COR-L47 (cell line): ENCODE results near the gene AGAP1.

Experiments
- DNase-seq: peaks from one replicate; lab custom pipeline; 2025; lab: John Stamatoyannopoulos, UW

AGAP1 gene

DNA sequence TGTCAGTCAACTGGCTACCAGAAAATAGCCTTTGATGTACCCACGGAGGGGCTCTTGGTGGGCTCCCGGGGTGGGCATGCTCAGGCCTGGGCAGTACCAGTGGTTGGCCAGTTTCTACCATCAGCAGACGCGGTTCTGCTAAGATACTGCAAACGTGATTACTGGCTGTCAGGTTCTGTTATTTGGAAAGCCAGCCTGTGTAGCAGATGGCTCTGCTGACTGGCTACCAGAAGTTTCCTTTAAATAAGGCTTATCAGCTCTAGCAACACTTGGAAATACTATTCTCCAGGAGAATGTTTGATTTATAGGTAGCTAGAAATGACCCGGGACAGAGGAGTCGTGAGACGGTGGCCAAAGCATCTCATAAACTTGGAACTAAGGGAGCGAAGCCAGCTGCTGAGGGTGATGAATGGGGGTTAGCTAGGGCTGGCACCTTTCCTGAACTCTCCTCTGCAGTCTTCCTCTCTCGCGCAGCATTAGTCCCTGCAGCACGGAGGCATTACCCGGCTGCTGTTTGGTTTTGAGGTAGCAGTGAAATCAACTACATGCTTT lies 171.9 kb downstream of the AGAP1 start:
- DNase-seq = no peak

DNA sequence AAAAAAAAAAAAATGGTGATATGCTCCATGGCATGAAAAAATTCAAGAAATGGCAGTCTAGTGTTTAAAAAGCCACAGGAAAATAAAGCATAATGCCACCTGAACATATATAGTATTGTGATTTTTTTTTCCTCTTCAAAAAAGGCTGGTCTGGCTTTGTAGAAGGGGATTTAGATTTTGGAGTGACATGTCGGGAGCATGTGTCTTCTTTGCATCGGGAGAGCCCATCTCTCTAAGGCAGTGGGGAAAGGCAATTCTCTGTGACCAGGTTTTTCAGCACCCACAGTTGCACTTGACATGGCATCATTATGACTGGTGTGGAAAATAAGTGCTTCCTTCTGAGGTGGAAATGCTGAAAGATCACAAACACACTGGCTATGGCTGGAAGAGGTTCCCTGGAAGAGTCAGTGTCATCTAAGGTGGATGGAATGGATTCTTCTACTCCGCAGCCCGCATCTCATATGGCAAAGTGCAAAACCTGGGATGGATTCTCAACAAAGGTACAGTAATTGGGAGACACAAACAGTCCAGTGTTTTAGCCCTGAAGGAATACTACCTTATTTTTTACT lies 172.5 kb downstream of the AGAP1 start:
- peak; percentile 36 for DNase-seq

DNA sequence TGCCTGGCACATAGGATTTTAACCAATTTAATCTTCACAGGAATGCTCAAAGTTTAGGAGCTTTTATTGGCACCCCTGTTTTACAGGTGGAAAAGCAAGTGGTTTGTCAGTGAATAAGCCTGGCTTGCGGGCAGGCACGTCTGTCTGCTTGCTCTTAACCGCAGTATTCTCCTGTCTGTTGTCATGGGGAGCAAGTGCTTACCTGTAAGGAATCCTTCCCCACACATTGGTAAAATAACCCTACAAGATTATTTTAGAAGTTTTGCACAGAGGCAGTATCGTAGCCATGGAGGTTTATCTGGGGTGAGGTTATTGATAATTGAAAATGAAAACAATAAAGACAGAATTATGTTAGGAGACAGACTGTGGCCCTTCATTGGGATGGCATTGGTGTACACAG lies 174.9 kb downstream of the AGAP1 start:
- DNase-seq = no peak

DNA sequence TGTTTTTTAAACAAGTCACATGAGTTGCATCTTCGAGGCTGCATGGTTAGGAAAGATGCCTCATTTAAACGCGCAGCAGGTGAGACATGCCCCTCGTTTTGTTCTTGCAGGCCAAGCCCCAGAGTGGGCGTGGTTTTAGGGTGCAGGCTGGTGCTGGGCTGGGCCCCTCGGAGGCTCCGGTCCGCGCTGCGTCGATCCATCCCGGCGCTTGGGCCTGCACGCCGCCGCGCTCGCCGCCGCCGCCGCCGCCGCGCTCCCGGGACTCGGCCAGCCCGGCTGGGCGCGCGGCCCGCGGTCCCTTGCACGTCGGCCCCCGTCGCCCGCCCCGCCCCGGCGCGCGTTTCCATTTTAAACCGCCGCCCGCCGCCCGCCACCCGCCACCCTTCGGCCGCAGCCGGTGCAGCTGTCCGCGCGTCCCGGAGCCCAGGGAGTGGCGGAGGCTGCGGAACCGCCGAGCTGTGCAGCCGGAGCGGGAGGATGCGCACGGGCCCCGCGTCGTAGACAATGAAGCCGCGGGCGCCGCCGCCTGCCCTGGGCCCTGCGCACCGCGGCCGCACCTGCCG lies 175.5 kb downstream of the AGAP1 start:
- DNase-seq = peak; percentile 82

DNA sequence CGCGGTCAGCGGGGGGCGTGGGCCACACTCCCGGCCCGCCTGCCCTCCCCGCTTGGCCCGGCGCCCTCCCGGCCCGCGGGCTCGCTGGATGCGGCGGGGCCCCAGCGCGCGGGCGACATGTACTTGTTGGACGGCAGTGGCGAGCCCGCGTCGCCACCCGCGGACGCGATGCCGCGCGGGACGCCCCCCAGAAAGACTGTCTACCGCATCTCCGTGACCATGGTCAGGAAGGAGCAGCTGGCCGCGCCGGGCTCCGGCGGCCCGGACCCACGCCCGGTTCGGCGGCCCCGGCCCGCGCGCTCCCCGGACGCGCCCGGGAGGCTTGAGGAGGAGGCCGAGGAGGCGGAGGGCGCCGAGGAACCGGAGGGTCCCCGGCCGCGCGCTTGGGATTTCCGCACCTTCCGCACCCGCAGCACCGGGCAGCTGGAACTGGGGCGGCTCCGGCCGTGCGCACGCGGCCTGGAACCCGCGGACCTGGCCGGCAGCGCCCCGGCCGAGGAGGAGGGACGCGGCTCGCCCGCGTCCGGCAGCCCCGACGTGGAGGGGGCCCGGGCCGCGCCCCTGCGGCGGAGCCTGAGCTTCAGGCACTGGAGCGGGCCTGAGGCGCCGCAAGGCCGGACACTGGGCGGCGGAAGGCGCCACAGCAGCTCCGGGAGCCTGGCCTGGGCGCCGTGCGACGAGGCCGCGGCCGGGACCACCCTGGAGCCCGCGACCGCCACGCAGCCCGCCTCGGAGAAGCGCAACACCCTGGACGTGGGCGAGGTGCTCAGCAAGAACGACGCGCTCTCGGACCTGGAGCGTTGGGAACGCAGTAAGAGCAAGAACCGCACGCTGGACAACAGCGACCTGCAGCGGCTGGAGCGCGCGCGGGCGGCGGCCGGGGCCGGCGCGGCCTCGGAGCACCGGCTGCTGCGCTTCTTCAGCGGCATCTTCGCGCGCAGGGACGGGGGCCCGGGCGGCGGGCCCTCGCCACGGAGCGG lies 176.4 kb downstream of the AGAP1 start:
- peak; percentile 54 for DNase-seq

DNA sequence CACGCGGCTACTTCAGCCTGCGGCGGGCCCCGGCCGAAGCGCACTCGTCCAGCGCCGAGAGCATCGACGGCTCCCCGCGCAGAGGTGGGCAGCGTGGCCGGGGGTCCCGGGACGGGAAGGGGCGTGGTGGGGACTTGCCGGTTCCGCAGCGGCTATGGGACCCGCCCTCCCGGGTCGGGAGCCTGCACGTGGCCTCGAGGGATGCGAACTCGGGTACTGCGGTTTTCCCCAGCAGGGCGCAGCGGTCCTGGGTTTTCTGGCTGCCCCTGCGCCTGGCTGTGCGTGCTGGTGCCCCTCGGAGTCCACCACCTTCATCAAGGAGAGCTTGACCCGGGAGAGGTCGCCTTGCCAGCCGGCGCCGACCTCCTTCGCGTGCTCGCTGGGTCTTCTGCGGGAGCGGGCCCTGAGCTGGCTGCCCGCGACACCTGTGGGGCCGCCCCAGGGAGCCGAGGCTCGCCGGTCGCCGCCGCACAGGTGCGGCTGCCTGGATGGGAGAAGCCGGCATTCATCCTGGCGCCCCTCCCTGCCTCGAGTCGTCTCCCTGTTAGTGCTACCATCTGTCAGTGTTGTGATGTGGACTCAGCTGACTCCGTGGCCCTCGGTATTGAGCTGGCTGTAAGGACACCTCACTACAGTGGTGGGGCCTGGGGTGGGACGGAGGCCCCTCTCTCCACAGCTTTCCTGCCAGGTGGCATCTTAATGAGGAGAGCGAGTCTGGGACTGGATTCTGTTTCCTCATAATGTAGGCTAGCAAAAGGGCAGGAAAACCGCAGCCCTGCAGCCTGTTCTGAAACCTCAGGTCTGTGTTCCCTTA lies 177.3 kb downstream of the AGAP1 start:
- peak; percentile 12 for DNase-seq

DNA sequence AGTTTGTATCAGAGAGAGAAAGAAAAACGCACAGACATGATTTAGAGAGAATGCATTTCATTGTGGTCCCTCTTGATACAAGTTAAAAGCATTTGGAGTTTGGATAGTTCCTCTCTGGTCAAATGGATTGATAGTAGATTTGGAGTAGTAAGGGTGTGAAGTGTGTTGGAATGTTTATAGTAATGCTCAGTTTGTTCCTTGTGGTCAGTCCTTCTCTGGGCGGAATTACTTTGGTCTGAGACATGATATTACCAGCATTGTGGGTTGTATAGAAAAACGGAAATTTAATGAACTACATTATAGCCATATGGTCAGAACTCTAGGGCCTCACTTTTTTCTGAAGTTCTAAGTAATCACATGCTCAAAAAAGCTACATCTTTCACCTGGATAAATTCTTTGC lies 178.9 kb downstream of the AGAP1 start:
- DNase-seq = no peak

DNA sequence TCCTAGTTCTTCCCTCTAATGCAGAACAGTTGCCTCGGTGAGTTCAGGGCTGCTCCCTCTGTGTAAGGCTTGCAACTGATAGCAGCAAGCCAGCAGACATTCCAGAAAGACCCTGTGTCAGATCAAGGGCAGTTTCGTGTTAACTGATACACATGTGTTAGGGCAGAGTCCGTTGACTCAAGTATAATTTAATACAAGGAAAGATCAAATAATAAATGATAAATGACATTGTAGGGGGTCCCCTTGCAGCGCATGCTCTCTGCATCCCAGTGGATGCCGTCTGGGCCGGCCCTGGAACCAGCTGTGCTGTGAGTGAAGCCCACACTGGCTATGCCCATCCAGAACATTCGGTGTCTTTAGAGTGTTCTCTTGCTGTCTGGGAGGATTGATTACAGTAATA lies 180.3 kb downstream of the AGAP1 start:
- no peak for DNase-seq

DNA sequence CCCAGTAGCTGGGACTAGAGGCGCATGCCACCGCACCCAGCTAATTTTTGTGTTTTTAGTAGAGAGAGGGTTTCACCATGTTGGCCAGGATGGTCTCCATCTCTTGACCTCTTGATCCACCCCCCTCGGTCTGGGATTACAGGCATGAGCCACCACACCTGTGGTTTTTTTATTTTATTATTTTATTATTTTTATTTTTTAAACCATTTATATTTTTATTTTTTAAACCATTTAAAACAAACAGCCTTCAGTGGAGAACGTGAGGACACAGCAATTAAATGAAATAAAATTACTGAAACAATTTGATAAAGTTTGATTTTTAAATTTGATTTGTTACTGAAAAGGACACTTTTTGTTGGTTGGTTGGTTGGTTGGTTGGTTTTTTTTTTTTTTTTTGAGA lies 181.0 kb downstream of the AGAP1 start:
- DNase-seq = no peak

DNA sequence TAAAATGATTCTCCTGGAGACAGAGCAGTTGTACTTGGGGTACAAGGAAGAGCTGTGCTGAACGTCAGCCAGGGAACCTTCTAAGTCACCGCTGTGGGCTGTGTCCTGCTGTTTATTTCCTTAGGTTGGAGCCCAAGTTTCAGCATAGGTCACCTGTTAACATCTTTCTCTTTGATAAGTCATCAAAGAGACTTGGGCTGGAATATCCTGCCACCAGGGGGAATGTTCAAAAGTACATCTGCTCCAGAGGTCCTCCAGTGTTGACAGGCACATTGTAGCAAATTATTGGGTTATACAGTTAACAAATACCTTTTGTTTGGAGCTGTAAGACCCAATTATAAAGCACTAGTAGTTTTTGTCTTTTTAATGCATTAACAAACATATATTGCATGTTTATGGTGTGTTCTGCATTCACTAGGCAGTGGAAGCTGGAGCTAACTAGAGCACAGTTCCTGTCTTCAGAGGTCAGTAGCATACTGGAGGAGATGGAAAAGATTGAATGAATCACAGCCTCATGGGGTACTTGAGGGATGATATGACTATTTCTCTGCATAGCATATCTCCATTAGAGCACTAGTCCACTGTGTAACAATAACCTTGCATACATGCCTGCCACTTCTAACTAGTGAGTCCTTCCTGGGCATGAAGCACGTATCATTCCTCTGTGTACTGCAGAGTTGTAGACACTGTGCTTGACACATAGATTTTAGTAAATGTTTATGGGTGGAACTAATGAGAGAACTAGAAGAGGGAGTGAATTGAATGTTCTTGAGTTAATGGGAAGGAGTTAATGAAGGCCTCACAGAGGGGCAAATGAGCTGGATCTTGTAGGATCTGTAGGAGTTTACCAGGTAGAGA lies 182.1 kb downstream of the AGAP1 start:
- DNase-seq = peak; percentile 19

DNA sequence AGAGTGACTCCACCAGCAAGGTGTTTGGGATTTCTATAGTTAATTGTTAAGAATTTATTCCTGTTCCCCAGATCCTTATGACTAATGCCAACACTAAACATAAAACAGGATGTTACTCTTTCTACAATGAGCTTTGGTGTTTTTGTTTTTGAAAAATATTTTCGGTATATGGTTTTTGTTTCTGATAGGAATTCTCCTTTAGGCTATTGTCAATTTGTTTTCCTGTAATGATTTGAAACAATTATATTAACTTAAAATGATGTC lies 182.6 kb downstream of the AGAP1 start:
- no peak for DNase-seq

DNA sequence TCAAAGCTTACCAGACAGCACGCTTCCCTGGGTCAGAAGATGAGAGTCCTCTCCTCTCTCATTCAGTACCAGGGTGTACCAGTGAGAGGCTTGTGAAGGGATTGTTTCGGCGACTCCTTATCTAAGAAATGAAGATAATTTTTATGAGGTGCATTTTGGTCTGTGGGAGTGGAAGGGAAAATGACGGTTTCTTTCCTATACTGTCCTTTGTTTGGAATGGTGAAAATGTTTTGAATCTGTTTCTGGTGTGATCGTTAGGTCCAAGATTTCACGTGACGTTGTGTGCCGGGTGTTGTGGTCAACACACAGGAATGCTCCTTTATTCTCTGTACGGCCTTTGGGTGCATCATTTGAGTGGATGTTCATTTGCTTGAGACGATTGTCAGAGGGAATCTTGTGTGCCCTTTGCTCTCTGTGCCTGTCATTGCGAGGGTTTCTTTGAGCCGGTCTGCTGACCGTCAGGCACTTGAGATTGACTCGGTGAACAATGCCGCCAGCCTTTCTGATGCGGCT lies 183.5 kb downstream of the AGAP1 start:
- DNase-seq = no peak

DNA sequence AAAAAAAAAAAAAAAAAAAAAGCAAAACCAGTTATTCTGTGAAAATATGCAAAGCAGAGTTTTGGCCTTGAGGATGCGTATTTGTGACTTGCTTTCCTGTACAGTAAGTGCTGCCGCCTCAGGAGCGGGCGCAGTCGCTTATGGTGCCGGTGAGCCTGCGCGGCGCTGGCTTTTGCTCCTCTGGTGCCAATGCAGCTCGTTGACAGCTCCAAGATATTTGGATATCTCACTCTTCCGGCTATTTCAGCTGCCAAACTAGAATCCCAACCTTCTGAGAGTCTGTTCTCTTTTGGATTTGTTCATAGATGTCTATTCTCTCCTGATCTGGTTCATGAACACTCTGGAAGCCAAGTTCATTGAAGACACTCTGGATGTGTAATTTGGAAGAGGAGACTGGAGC lies 184.1 kb downstream of the AGAP1 start:
- no peak for DNase-seq

DNA sequence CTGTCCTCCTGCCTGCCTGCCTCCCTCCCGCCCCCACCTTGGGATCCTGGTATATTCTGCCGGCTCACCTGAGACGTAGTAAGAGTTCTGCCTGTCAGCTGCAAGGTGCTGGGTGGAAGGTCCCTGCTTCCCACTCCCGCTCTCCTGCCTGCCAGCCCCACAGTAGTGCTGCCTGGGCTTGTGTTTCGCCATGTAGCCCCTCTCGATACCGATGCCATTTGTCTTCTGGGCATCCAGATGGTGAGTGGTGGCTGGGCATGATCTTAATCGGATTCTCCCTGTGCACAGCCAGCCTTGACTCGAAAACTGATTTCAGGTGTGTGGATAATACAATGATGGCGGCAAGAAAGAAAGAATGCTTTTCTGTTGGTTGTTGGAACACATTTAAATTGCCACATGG lies 184.9 kb downstream of the AGAP1 start:
- DNase-seq = no peak

DNA sequence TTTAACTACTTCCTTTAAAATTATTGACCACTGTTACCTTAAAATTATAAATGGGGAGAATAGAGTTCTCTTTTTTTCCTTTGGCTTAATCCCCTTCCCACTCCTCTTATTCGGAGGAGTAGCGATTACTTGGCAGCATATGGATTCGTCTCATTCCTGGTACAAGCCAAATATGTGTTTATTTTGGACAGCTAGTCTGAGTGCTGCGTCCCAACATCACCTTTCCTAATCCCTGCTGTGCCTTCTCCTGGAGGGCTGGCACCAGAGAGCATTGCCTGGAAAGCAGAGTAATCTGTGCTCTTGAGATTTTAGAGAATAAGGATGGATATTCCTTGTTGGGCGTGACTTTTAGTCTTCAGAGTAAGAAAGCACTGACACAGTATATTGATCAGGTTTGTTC lies 185.6 kb downstream of the AGAP1 start:
- no peak for DNase-seq

DNA sequence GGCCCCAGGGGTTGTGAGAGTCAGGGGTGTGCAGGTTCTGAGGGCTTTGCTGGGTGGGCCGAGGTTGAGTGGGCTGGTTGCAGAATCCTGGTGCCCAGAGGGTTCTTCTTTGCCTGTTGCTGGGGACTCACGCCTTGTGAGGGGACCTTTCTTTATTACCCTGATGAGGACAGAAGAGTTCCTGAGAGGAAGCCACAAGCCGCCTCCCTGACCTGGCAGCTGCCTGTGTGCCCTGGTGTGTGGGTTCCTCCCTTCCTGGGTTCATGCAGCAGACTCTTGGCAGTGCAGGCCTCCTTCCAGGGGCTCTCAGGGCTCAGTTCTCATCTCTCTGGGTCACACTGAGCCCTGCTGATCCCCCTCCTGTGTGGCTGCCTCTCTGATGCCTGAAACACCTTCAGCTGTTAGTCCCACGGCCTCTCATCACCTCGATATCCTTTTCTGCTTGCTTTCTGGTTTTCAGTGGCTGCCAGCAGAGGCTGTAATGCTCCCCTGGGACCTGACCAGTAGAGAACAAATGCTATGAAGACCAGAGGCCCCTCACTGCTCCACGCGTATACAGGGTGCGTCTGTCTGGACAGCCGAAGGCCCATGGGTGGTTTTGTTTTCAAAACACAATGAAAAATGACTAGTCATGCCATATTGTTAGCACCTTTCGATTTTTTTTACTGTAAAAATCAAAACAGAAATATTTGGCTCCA lies 191.3 kb downstream of the AGAP1 start:
- DNase-seq = no peak

DNA sequence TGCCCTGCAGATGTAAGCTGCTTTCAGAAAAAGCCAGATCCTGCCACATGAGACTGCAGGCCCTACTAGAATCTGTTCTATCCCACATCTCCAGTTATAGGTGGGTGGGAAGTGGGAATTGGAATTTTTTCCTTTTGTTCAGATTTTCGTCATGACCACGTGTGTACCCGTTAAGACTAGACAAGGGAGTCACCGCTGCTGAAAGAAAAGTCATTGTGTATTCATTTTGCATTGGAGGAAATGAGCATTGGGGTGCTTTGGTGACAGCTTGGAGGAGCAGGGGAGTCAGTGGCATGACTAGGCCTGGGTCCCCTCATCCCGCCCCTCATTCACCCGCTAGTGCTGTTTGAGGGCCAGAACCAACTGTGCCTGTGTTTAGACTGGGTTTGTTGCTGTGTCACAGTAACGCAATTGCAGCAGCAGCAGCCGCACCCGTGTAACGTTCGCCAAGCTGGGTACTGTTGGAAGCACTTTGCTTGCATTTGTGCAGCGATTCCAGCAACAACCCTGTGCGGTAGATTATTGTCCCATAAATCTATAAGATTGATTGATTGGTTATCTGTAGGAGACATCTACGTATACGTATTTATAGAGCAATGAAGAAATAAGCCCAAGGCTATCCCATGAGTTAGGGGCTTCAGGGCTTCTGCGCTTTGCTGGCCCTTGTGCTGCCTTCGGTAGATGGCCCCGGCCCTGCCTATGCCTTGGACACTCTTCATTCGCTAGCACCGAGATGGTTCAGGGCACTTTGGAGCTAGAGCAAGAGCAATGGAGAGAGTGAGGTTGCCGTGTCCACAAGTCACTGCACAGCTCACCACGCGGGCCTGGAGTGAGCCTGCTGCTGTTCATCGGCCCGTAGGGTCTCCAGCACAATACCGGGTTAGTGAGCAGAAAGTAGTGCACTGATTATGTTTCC lies 194.9 kb downstream of the AGAP1 start:
- DNase-seq = no peak

DNA sequence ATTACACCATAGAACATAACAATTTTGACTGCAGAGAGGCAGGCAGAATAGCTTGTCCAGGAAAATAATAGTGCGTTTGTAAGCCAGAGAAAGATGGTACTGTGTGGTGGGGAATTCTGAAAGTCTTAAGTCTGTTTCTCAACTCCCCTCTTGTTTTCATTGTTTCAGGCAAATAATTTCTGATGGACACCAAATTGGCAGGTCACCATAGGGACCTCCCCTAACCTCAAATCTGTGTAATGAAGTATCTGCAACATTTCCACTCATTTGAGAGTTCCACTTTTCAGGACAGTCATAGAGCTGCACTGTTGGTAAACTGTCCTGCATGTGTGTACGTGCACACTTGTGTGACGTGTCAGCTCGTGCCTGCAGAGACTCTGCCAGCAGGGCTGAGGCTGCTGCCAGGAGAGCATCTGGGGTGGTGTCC lies 195.6 kb downstream of the AGAP1 start:
- no peak for DNase-seq

DNA sequence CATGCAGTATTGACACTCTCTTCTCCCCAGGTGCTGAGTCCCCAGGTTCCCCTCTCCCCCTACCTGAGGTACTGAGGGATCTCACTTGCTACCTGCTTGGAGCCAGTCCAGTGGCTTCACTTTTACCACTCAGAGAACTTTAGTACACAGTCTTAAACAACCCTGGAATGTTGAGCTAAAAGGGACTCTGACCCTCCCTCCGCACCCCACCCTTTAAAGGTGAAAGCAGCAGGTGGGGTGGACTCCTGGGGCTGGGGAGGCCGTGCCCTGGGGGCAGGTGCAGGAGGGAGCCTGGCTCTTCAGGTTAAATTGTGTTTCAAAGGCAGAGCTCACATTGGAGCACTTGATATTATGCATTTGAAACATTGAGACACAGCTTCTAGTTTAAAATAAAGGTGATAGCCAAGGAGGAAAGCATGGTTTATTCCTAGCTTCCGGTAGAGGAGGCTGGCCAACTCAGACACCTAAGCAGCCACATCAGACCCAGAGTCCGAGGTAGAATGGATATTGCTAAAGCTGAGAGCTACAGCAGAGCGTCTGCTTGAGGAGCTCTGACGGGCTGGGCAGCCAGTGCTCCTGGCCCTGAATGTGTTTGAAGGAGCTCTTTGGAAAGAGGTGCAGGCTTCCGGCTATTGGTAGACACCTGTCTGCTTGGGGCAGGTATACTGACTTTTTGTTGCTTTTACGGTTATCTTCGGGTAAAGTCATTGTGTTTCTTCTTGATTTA lies 196.4 kb downstream of the AGAP1 start:
- no peak for DNase-seq
